GM19238 (cell line): ENCODE measurements around the gene PAMR1.
"Not testable (repeated sequence)": the region's sequence is repeated elsewhere in the genome, so short reads cannot be mapped to it uniquely, and the experiment has no call there.

Experiments
- DNase-seq: peaks from one replicate; pipeline ENCODE4 v3.0.0; 2011; ENCODE audit warnings: low spot score; ENCODE audit not compliant: insufficient read length

Gene PAMR1

GRCh38 chr11:35525501-35526175, at the start of gene PAMR1:
PAMR1 (minus strand) TSS chr11:35525616; CDS start chr11:35525585, 31 bp downstream.
- no peak for DNase-seq

GRCh38 chr11:35571696-35572095, 46.3 kb upstream of the PAMR1 start:
- no peak for DNase-seq

- no peak for DNase-seq
Observed at GRCh38 chr11:35567737-35568465, 42.5 kb upstream of the PAMR1 start.

- DNase-seq: no peak
Observed at GRCh38 chr11:35566885-35567284, 41.5 kb upstream of the PAMR1 start.

GRCh38 chr11:35566181-35566580, 40.8 kb upstream of the PAMR1 start:
- no peak for DNase-seq

- no peak for DNase-seq
Observed at GRCh38 chr11:35564245-35564595, 38.8 kb upstream of the PAMR1 start.

GRCh38 chr11:35563484-35564244, 38.2 kb upstream of the PAMR1 start:
- DNase-seq: no peak

- no peak for DNase-seq
Observed at GRCh38 chr11:35559949-35560348, 34.5 kb upstream of the PAMR1 start.

GRCh38 chr11:35558513-35558912, 33.1 kb upstream of the PAMR1 start:
- no peak for DNase-seq

- no peak for DNase-seq
Observed at GRCh38 chr11:35555488-35555887, 30.1 kb upstream of the PAMR1 start.

GRCh38 chr11:35554491-35555437, 29.3 kb upstream of the PAMR1 start:
- DNase-seq: no peak

- DNase-seq: no peak
Observed at GRCh38 chr11:35553831-35554230, 28.4 kb upstream of the PAMR1 start.

- no peak for DNase-seq
Observed at GRCh38 chr11:35553021-35553420, 27.6 kb upstream of the PAMR1 start.

GRCh38 chr11:35552616-35553015, 27.2 kb upstream of the PAMR1 start:
- no peak for DNase-seq

GRCh38 chr11:35550374-35551036, 25.1 kb upstream of the PAMR1 start:
- no peak for DNase-seq

- DNase-seq: no peak
Observed at GRCh38 chr11:35549787-35550186, 24.4 kb upstream of the PAMR1 start.

GRCh38 chr11:35548925-35549561, 23.6 kb upstream of the PAMR1 start:
- no peak for DNase-seq

- not testable (repeated sequence) for DNase-seq
Observed at GRCh38 chr11:35547995-35548394, 22.6 kb upstream of the PAMR1 start.

GRCh38 chr11:35546317-35546716, 20.9 kb upstream of the PAMR1 start:
- DNase-seq: no peak

- no peak for DNase-seq
Observed at GRCh38 chr11:35545391-35546003, 20.1 kb upstream of the PAMR1 start.
